GM21423 (cell line): ENCODE results near the gene CCR3.

ENCODE experiments used
- ATAC-seq: cut with Tn5 transposase; IDR thresholded peaks from one replicate; pipeline ENCODE4 v1.9.1; 2021; ENCODE audit warnings: mild to moderate bottlenecking, moderate library complexity; ENCODE audit not compliant: unreplicated experiment

Gene CCR3

GRCh38 chr3:46293991-46294833 lies 52.0 kb downstream of the CCR3 start:
- ATAC-seq, result no peak

GRCh38 chr3:46296826-46297225 lies 54.6 kb downstream of the CCR3 start:
- ATAC-seq, result no peak

- ATAC-seq, result no peak
Observed at GRCh38 chr3:46297658-46298423, 55.6 kb downstream of the CCR3 start.

GRCh38 chr3:46298871-46299607 lies 56.8 kb downstream of the CCR3 start:
- no peak for ATAC-seq

- no peak for ATAC-seq
Observed at GRCh38 chr3:46299608-46300460, 57.6 kb downstream of the CCR3 start.

GRCh38 chr3:46300461-46300789 lies 58.2 kb downstream of the CCR3 start:
- no peak for ATAC-seq

GRCh38 chr3:46301122-46301835 lies 59.0 kb downstream of the CCR3 start:
- ATAC-seq, result no peak

- no peak for ATAC-seq
Observed at GRCh38 chr3:46303240-46303639, 61.0 kb downstream of the CCR3 start.

GRCh38 chr3:46304739-46305138 lies 62.5 kb downstream of the CCR3 start:
- ATAC-seq, result no peak

- ATAC-seq, result no peak
Observed at GRCh38 chr3:46312991-46313390, 70.7 kb downstream of the CCR3 start.

GRCh38 chr3:46314517-46314916 lies 72.3 kb downstream of the CCR3 start:
- ATAC-seq, result no peak

GRCh38 chr3:46316206-46316605 lies 73.9 kb downstream of the CCR3 start:
- no peak for ATAC-seq
